Colon (tissue), 2 donors: ENCODE data around the gene OLIG1.

Source experiments
- FAIRE-seq: peaks from 2 replicates; lab custom pipeline; 2012; peaks lifted over from hg19 to GRCh38; lab: Jason Lieb, UNC
- donor health status: control.
- donor health status: control.

OLIG1 gene

DNA sequence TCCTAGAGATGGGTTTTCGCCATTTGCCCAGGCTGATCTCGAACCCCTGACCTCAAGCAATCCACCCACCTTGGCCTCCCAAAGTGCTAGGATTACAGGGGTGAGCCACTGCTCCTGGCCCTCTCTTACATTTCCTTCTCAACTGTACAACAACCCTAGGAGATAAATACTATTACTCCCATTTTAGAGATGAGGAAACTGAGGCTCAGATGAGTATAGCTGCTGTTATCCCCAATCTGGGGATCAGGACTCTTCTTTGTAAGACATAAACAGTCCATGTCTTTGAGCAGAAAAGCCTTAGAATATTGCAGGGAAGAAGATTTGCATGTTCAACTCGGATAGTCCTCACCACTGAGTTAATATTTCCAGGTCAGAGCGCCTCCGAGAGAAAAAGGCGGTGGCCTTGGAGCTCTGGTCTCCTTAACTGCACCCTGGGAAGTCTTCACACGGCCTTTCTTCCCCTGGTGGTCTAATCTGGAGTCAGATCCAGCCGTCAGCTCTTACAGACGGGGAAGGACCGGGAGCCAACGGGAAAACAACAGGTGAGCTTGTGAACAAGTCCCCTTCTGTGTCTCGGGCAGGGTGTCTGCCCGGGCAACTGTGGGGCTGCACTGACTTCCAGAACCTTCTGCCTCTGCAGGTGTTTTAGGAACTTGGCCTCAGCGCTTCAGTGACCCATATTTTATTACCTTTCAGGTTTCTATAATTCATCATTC is 5.9 kb upstream of the OLIG1 start:
- FAIRE-seq = no peak

DNA sequence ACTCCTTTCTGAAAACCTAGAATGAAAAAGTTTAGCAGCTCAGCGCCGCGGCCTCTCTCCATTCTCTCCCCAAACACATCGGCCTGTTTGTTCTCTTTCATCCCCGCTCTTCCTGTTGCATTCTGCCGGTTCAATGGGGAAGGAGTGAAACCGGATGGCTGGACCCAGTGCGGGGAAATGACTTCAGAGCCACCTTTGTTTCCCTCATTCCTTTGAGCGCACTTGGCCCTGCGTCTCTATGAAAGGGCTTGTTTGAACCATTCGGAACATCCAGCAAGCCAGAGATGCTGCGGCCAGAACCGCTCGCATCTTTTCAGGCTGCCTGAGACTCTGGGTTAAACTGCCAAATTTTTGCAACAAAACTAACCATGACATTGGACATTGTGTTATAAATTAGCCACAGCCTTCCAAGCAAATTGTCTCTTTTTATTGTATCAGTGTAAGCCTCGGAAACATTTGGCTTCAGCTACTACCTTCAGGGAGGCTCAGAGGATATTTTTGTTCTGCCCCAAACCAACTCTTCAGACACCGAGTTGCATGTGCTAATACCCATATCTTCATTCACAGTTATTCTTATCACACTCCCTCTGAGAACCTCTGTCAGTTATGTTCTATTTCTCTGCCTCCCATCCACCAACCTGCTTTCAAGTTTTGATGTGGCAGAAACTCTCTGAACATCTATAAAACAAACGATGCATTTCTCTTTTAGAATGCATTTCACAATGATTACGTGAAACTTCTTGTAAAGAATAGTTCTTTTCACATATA is 5.1 kb upstream of the OLIG1 start:
- no peak for FAIRE-seq

DNA sequence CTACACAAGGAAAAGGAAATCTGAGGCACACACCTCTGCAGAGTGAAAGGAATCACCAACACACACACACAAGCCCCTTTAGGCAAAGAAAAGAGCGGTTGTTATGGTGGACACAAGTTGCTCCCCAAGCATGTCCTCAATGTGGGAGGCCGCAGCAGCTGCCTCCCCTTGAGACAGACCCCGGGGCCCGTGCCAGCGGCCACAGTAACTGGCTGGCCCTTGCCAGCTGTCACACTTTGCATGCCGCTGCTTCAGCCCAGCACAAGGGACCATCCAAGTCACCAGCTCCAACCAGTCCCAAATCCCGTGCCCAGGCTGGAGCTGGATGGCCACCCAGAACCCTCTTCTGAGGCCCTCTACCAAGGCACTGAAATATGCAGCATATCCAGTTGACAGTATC is 2.9 kb upstream of the OLIG1 start:
- FAIRE-seq = no peak

DNA sequence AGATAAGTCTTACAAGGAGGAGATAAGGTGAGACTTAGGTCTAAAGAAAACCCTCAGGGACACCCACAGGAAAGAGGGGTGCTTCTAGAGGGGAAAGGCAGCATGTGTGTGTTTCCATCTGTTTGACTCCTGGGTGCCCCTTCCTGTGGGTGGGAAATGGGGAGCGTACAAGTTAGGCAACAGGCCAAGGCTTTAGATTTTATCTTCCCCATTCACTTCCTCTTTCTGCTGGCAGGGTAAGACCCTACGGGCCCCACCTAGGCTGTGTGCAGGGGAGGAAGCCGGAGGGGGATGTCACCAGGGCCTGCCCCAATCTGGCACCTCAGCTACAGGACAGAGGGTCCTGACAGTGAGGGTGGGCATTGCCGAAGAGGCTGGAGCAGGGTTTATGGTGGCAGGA is 2.5 kb upstream of the OLIG1 start:
- no peak for FAIRE-seq

DNA sequence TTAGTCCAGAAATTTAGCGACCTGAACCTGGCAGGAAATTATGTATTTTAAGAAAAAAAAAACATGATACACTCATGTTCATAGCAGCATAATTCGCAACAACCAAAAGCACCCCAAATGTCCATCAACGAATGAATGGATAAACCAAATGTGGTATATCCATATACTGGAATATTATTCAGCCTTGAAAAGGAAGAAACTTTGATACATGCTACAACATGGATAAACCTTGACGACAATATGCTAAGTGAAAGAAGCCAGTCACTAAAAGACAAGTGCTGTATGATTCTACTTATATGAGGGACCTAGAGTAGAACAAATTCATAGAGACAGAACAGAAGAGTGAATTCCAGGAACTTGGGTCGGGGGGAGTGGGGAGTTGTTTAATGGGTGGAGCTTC is 698 bp upstream of the OLIG1 start:
- no peak for FAIRE-seq

DNA sequence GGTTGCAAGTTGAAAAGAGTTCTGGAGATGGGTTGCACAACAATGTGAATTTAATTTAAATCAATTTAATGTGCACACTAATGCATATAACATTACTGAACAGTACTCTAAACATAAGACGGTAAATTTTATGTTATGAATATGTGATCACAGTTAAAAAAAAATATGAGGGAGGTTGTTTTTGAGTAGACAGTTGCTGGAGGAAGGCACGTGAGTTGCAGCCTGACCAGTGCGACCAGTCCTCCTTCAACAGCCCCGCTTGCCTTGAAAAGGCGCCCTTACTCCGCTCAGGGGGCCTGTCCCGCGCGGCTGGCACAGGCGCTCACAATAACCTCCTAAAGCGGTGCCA is 322 bp upstream of the OLIG1 start:
- no peak for FAIRE-seq

DNA sequence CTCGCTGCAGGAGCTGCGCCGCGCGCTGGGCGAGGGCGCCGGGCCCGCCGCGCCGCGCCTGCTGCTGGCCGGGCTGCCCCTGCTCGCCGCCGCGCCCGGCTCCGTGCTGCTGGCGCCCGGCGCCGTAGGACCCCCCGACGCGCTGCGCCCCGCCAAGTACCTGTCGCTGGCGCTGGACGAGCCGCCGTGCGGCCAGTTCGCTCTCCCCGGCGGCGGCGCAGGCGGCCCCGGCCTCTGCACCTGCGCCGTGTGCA is 730 bp downstream of the OLIG1 start:
- no peak for FAIRE-seq

DNA sequence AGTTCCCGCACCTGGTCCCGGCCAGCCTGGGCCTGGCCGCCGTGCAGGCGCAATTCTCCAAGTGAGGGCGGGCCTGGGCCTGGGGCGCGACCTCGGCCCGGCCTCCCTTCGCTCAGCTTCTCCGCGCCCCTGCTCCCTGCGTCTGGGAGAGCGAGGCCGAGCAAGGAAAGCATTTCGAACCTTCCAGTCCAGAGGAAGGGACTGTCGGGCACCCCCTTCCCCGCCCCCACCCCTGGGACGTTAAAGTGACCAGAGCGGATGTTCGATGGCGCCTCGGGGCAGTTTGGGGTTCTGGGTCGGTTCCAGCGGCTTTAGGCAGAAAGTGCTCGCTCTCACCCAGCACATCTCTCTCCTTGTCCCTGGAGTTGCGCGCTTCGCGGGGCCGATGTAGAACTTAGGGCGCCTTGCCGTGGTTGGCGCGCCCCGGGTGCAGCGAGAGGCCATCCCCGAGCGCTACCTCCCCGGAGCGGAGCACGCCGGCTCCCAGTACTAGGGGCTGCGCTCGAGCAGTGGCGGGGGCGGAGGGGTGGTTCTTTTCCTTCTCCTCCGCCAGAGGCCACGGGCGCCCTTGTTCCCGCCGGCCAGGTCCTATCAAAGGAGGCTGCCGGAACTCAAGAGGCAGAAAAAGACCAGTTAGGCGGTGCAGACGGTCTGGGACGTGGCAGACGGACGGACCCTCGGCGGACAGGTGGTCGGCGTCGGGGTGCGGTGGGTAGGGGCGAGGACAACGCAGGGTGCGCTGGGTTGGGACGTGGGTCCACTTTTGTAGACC is 1.2 kb downstream of the OLIG1 start:
- FAIRE-seq = no peak

DNA sequence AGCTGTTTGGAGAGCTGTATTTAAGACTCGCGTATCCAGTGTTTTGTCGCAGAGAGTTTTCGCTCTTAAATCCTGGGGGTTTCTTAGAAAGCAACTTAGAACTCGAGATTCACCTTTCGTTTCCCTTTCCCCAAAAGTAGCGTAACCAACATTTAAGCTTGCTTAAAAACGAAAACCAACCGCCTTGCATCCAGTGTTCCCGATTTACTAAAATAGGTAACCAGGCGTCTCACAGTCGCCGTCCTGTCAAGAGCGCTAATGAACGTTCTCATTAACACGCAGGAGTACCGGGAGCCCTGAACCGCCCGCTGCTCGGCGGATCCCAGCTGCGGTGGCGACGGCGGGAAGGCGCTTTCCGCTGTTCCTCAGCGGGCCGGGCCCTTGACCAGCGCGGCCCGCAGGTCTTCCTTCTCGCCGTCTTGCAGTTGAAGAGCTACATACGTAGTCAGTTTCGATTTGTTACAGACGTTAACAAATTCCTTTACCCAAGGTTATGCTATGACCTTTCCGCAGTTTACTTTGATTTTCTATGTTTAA is 1.9 kb downstream of the OLIG1 start:
- no peak for FAIRE-seq

DNA sequence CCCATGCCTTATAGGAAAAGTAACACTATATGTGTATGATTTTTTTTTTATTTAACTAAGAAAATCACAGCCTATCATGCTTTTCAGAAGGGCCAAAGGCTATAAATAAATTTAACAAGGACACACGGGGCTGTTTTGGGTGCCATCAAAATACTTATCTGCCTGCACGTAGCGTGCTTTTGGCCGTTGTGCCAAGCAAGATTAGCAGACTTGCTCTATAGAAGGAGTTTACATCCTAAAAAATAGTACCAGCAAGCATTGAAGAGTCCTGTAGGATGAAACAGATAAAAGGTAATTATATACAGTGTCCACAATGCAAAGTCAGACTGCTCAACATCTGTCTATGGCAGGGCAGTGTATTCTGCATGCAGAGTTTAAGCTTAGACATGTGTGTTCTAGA is 3.7 kb downstream of the OLIG1 start:
- FAIRE-seq = no peak

DNA sequence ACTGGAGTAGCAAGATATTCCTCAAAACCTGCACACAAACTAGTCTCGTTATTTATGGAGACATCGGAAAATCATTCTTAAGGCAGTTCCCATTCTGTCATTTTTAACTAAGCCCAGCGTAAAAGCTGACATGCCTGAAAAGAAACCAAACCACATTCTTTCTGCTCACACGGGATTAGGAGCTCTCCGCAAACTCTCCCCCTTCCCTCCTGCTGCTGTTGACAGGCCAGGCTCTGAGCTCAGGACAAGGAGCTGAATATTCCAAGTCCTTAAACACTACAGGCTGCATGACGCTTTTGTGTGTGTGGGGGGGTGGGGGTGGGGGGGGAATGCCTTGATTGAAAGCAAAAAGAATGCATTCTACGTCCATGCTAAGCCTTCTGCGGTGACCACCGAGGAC is 5.2 kb downstream of the OLIG1 start:
- FAIRE-seq = no peak

DNA sequence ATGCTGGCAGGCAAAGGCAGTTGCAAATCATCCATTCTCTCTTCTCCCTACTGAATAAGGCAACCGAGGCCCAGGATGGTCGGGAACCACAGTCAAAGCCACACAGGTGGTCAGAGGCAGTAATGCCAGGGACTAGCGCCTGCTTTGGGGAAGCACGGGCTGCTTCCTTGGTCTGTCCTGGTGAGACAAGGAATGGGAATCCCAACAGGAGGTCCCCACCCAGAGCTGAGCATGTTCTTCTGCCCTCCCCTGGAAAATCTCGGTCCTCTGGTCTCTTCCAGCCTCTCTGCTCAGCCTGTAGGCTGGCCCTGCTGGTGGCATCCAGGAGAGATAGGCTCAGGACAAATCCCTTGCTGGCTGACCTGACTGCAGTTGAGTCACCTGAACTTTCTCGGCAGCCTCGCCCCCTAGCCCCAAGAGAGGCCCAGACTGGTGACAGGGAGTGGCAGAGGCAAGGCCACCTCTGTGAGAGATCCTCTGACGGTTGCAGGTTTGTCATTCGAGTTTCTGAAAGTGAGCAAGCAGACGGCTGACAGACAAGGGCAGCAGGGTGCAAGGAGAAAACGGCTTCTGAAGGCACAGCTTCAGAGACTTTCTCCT is 5.8 kb downstream of the OLIG1 start:
- no peak for FAIRE-seq

DNA sequence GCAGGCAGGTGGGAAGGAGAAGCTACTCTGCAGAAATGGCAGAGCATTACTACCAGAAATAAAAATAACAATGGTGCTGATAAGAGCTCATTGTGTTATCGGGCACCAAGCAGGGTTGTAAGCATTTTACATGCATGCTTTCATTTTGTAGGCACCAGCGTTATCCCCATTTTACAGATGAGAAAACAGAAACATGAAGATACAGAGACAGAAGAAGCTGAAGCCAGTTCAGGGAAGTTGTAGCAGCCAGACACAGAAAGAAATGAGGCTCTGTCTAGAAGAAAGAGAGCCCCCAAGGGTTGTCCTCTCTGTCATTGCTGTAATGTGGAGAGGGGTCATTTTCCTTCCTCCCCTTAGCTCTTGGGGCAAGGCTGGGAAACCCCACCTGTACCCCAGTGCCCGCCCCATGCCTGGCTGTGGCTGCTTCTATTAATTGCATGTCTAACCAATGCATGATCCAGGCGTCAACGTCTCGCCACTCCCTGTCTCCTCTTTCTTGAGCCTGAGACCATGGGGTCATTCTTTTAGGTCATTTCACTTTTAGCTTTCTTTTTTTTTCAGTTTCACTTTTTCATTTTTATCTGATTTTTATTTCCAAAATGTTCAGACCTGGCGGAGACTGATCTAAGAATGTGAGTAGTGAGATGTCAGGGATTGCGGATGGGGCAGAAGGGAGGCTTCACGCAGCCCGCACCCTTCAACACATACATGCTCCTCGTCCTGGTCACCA is 6.8 kb downstream of the OLIG1 start:
- no peak for FAIRE-seq

DNA sequence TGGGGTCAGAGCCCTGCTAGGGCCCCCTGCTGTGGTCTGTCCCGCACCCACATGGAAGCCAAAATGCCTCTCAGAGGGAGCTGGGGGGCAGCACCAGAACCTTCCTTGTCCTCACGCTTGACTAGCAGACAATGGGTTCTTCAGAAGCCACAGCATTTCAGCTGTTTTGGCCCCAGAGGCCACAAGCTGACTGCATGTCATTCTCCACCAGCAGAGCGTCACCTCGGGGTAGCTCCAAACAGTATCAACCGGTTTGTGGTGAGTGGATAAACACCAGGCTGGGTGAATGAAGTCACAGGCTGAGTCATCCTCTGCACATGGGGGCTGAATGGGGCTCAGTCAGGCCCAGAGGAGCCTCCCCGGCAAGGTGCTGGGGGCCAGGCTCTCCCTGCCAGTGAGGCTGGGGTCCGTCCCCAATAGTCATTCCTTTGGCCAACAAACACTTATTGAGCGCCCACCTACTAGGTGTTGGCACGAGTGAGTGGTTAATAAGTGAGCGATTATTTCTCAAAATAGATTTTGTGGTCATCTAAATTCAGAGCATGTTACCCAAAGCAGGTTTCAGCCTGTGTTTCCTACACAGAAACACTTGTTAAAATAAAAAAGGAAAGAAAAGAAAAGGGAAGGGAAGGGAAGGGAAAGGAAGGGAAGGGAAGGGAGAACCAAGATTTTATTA is 9.1 kb downstream of the OLIG1 start:
- FAIRE-seq = no peak

DNA sequence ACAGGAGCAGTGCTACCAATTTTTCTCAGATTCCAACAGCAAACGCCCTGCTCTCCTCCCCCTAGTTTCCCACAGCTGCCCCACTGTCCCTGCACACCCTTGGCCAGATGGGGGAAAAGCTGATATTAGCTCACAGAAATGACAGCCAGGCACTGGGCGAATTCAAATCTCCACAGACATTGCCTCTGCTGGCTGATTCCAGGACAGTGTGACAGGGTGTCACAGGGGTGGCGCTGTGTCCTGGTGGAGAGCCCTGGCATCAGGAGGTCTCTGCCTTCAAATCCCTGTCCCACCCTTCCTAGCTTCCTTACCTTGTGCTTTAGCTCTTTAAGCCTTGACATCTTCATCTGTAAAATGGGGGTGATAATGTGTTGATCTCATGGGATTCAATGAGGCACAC is 10.4 kb downstream of the OLIG1 start:
- no peak for FAIRE-seq

DNA sequence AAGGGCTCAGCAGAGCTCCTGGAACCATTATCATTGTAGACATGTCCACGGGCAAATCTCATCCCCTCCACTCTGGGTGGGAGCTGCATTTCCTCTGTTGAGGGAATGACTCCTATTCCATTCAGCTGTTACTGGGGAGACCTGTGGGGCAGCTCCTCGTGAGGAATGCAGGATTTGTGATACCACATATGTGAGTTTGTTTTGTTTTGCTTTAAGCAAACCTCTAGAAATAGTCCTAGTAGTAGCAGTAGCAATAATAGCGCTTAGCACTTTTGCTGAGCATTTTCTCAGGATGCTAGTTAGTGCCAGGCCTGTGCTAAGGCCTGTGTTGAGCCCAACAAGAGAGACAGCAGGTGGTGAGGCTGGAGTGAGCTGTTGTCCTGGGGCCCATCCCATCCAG is 10.8 kb downstream of the OLIG1 start:
- FAIRE-seq = no peak

DNA sequence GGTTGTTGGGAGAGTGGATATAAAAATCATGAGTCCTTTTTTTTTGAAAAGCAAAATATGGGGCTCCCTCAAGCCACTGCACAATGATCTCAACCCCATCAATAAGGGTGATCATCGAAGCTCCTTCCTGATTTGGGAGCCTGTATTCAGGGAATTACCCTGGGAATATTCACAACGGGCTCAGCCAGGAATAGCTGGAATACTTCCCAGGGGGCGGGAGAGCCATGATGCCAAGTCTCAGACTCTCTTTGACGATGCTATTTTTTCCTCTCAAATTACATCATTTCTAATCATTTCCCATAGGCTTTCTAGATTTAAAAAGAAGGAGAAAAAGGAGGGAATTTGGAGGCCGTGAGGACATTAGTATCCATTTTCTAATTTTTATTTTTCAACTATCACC is 18.4 kb downstream of the OLIG1 start:
- FAIRE-seq = no peak

DNA sequence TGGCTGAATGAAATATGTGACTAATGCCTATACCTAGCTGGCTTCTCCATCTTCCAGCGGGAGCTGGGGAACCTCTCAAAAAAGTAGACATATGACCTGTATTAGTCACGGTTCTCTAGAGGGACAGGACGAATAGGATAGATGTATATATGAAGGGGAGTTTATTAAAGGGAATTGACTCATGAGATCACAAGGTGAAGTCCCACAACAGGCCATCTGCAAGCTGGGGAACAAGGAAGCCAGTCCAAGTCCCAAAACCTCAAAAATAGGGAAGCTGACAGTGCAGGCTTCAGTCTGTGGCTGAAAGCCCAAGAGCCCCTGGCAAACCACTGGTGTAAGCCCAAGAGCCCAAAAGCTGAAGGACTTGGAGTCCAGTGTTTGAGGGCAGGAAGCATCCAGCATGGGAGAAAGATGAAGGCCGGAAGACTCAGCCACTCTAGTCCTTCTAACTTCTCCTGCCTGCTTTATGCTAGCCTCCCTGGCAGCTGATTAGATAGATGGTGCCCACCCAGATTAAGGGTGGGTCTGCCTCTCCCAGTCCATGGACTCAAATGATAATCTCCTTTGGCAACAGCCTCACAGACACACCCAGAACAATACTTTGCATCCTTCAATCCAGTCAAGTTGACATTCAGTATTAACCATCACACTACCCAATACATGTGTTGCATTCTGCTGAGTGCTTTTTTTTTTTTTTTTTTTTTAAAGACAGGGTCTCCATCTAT is 19.6 kb downstream of the OLIG1 start:
- FAIRE-seq = no peak

DNA sequence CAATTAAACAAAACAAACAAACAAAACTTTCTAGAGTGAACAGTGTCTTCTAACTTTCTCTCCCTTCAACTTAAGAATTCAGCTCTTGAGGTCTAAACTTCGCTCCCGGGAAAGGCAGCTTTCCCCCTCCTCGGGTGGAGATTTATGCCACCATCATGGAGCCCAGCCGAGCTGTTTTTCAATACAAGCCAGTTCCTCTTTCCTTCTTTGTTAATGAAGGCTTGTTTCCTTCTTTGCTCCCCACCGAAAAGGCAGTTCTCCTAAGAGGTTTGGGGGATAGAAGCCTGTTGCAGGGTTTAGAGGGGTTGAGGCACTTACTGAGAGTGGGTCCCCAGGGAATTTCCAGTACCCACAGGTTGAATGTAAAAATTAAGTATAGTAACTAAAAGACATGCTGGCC is 26.5 kb downstream of the OLIG1 start:
- no peak for FAIRE-seq

DNA sequence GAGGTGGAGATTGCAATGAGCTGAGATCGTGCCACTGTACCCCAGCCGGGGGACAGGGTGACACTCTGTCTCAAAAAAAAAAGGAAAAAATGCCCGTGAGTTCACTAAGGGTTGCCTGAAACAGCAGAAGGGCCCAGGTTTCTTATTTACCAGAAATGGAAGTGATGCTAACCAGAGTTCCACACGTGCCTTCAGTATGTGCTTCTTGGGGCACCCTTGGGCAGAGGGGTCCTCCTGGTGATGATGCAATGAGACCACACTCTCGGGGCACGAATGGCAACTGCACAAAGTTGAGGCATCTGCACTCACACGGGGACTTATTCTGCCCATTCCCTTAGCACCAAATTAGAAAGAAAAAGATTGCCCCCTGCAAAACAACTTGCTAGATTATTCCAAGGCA is 29.2 kb downstream of the OLIG1 start:
- no peak for FAIRE-seq

DNA sequence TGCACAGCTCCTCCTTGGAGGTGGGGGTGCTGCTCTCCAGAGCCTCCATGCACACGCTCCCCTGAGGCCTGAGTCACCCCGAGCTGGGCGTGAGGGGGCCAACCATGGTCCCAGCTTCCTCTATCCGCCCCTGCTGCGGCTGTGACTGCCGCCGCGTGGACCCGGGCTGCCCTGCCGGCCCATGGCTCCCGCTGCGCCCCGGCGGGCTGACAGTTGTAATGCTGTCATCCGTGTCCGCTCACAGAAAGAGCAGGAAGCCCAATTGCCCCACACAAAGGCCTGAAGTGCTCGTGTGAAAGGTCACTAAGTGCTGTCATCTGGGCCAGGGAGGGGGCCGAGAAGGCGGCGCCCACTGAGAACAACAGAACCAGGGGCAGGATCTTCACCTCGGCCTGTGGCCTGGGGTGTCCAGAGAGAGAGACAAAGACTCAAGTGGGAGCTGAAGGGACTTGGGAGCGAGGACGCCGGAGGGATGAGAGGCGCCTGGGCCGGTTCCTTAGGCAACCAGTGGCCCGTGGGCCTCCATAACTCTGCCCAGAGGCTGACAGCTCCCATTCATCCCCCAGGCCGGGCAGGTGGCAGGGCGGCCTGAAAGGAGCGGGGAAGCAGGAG is 31.5 kb downstream of the OLIG1 start:
- FAIRE-seq = no peak
